Measurements from ENCODE around the gene CD96. TPM values are rescaled to one million over a fixed set of nuclear protein-coding genes. Genes with fewer than 3 reads are reported as not detected.

Gene CD96
- total RNA-seq, 1 donor from 2014 or later: not detected

GRCh38 chr3:111566844-111567243 lies 24.8 kb downstream of the CD96 start:
- no peaks in the 10 kb centered on the region for H3K27me3 Mint-ChIP-seq (ENCODE audit: low read depth)
- no peak for TF ChIP-seq CTCF (conservative IDR thresholded peaks at IDR 0.05)
- H3K27ac Mint-ChIP-seq (ENCODE audit: unreplicated experiment): no peak overlapping the region
- H3K9me3 Mint-ChIP-seq: no peaks in the 10 kb centered on the region
- H3K4me1 Mint-ChIP-seq: no peaks in the 10 kb centered on the region
- no peak overlapping the region for H3K4me3 Mint-ChIP-seq
- DNase-seq (ENCODE audit: low read depth, low spot score): no peak
- H3K36me3 Mint-ChIP-seq (ENCODE audit: low read depth): no peaks in the 10 kb centered on the region

GRCh38 chr3:111568355-111568754 lies 26.4 kb downstream of the CD96 start:
- no peak overlapping the region for H3K4me3 Mint-ChIP-seq
- H3K27me3 Mint-ChIP-seq (ENCODE audit: low read depth): no peaks in the 10 kb centered on the region
- no peaks in the 10 kb centered on the region for H3K36me3 Mint-ChIP-seq (ENCODE audit: low read depth)
- H3K9me3 Mint-ChIP-seq: no peaks in the 10 kb centered on the region
- no peak for TF ChIP-seq CTCF (conservative IDR thresholded peaks at IDR 0.05)
- H3K27ac Mint-ChIP-seq (ENCODE audit: unreplicated experiment): no peak overlapping the region
- no peak for DNase-seq (ENCODE audit: low read depth, low spot score)
- H3K4me1 Mint-ChIP-seq: no peaks in the 10 kb centered on the region

- no peaks in the 10 kb centered on the region for H3K27me3 Mint-ChIP-seq (ENCODE audit: low read depth)
- no peak for DNase-seq (ENCODE audit: low read depth, low spot score)
- H3K4me1 Mint-ChIP-seq: no peaks in the 10 kb centered on the region
- no peak for TF ChIP-seq CTCF (conservative IDR thresholded peaks at IDR 0.05)
- H3K27ac Mint-ChIP-seq (ENCODE audit: unreplicated experiment): no peak overlapping the region
- no peak overlapping the region for H3K4me3 Mint-ChIP-seq
- H3K36me3 Mint-ChIP-seq (ENCODE audit: low read depth): no peaks in the 10 kb centered on the region
- no peaks in the 10 kb centered on the region for H3K9me3 Mint-ChIP-seq
These were observed 26.9 kb downstream of the CD96 start for GRCh38 chr3:111568911-111569310.

GRCh38 chr3:111570404-111571030 lies 28.5 kb downstream of the CD96 start:
- no peak for DNase-seq (ENCODE audit: low read depth, low spot score)
- H3K27ac Mint-ChIP-seq (ENCODE audit: unreplicated experiment): no peak overlapping the region
- H3K4me1 Mint-ChIP-seq: no peaks in the 10 kb centered on the region
- no peaks in the 10 kb centered on the region for H3K27me3 Mint-ChIP-seq (ENCODE audit: low read depth)
- H3K36me3 Mint-ChIP-seq (ENCODE audit: low read depth): no peaks in the 10 kb centered on the region
- no peak overlapping the region for H3K4me3 Mint-ChIP-seq
- TF ChIP-seq CTCF (conservative IDR thresholded peaks at IDR 0.05): no peak
- H3K9me3 Mint-ChIP-seq: no peaks in the 10 kb centered on the region

- Mint-ChIP-seq H3K27ac (ENCODE audit: unreplicated experiment) (no peak overlapping the region), H3K4me3 (no peak overlapping the region), H3K27me3 (ENCODE audit: low read depth) (no peaks in the 10 kb centered on the region), H3K36me3 (ENCODE audit: low read depth) (no peaks in the 10 kb centered on the region), H3K9me3 (no peaks in the 10 kb centered on the region), H3K4me1 (no peaks in the 10 kb centered on the region)
- no peak for TF ChIP-seq CTCF (conservative IDR thresholded peaks at IDR 0.05)
- no peak for DNase-seq (ENCODE audit: low read depth, low spot score)
These were observed 29.3 kb downstream of the CD96 start for GRCh38 chr3:111571282-111571681.
